Endothelial cell (in vitro differentiated cells): ENCODE results near the gene CEP76. TPM values are rescaled to one million over a fixed set of nuclear protein-coding genes. Genes with fewer than 3 reads are reported as not detected.
A peak's percentile ranks its signal among the peaks of the same experiment; 100 is the strongest.

Source experiments
- DNase-seq: peaks from one replicate; pipeline ENCODE4 v3.0.0; 2021; ENCODE audit warnings: low spot score
- H3K27ac Mint-ChIP-seq: one replicate; pipeline ENCODE4 v1.8.0; 2021; ENCODE audit warnings: mixed read lengths, inconsistent platforms; ENCODE audit not compliant: unreplicated experiment
- H3K27me3 Mint-ChIP-seq: one replicate; pipeline ENCODE4 v1.8.0; 2021; ENCODE audit warnings: mild to moderate bottlenecking, moderate library complexity, mixed read lengths, inconsistent platforms; ENCODE audit not compliant: unreplicated experiment
- H3K36me3 Mint-ChIP-seq: one replicate; pipeline ENCODE4 v1.8.0; 2021; ENCODE audit warnings: mild to moderate bottlenecking, low read depth, mixed read lengths, inconsistent platforms; ENCODE audit not compliant: unreplicated experiment
- H3K4me1 Mint-ChIP-seq: one replicate; pipeline ENCODE4 v1.8.0; 2021; ENCODE audit warnings: mild to moderate bottlenecking, mixed read lengths, inconsistent platforms; ENCODE audit not compliant: unreplicated experiment
- H3K4me3 Mint-ChIP-seq: one replicate; pipeline ENCODE4 v1.8.0; 2021; ENCODE audit warnings: mild to moderate bottlenecking, mixed read lengths, inconsistent platforms; ENCODE audit not compliant: unreplicated experiment
- H3K9me3 Mint-ChIP-seq: one replicate; pipeline ENCODE4 v1.8.0; 2021; ENCODE audit warnings: mixed read lengths, inconsistent platforms; ENCODE audit not compliant: unreplicated experiment
- long read RNA-seq: library from polyadenylated mRNA; unstranded; transcript quantifications from one replicate; pipeline ENCODE4 v2.0.0, GENCODE V29; 2020; ENCODE audit not compliant: unreplicated experiment
- total RNA-seq: library from RNA; stranded (reverse); fragmentation: NEBNext Ultra II Directional; extraction: Animal tissue kit (Norgen Biotek cat#: 25700); gene quantifications from one replicate; pipeline ENCODE4 v1.2.1, GENCODE V29; 2021; ENCODE audit not compliant: unreplicated experiment
- TF ChIP-seq, protein P1 (sequence below): fragments of 200-600 bp; sonication (generic); IDR thresholded peaks from one replicate; pipeline ENCODE4 v1.5.0; 2021; ENCODE audit warnings: antibody characterized with exemption; ENCODE audit not compliant: unreplicated experiment

Gene CEP76, protein sequence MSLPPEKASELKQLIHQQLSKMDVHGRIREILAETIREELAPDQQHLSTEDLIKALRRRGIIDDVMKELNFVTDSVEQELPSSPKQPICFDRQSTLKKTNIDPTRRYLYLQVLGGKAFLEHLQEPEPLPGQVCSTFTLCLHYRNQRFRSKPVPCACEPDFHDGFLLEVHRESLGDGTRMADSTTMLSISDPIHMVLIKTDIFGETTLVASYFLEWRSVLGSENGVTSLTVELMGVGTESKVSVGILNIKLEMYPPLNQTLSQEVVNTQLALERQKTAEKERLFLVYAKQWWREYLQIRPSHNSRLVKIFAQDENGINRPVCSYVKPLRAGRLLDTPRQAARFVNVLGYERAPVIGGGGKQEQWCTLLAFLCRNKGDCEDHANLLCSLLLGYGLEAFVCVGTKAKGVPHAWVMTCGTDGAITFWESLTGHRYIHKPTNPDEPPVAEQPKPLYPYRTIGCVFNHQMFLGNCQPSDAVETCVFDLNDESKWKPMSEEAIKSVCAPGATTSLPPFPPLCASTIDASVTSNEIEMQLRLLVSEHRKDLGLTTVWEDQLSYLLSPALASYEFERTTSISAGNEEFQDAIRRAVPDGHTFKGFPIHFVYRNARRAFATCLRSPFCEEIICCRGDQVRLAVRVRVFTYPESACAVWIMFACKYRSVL
- 9.3 TPM for total RNA-seq
- long read RNA-seq, partial matches to known transcripts: 0 of 6 reads
- long read RNA-seq, other reads (novel, unspliced or antisense): 4 of 6 reads

DNA sequence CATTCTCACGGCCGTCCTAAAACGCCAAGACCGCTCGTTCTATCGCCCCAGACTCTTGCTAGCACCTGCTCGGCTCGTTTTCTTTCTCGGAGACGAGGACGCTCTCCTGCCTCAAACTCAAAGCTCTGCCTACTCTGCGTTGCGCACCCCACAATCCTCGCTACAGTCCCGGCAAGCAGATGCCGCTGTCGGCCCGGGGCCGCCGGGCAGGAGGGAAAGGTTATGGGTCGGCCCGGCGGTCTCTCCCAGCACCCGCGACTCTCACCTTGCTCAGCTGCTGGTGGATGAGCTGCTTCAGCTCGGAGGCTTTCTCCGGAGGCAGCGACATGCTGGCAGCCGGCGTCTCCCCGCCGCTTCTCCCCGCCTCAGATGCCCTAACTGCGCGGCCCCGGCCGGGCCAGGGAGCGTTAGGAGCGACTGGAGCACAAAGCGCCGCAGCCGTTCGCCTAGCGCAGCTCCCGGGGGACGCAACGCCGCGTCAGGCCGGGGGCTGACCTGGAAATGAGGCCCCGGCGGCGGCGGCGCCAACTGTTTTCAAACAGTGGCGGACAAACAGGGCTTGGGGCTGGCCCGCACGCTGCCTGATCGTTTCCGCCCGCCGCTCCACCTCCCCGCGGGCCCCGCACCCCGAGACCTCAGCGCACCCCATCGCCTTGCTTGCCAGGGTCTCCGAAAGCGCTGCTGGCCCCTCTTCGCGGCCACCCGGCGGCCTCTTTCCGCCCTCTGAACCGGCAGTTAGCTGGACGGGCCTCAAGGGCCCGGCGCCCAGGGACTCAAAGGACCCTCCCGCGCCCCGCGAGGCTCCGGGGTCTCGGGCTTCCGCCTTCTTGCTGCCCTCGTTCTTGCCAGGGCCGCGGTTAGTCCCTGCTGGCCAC, at the start of gene CEP76, which contains the start of gene PSMG2:
CEP76 (minus strand) TSS at position 503 of the 875 bp plus-strand sequence; CDS start at position 328, 175 bp downstream.
PSMG2 (plus strand) TSS at position 822 of the 875 bp plus-strand sequence. CDS start 66 bp downstream, outside the sequence.
- peak; percentile 88 for DNase-seq

DNA sequence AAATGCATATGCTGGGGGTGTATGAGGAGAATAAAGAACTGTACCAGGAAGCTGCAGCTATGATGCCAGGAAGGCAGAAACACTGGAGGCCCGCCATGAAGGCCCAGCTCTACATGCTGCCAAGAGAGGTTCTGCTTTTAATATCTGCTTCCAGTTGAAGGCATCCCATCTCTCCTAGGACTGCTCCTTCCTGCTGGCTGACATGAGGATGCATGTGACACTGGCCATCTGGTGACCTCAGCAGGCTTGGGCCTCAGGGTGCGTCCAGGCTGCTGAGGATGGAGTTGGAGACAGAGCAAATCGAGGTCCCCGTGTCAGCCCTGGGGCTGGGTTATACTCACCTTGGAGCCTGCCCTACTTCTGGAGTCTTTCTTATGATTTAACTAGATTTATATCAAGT, 49.4 kb upstream of the CEP76 start:
- H3K27ac Mint-ChIP-seq: no peak overlapping the region
- no peaks in the 10 kb centered on the region for H3K9me3 Mint-ChIP-seq
- H3K4me1 Mint-ChIP-seq: no peaks in the 10 kb centered on the region
- H3K4me3 Mint-ChIP-seq: no peak overlapping the region
- TF ChIP-seq, protein P1, sequence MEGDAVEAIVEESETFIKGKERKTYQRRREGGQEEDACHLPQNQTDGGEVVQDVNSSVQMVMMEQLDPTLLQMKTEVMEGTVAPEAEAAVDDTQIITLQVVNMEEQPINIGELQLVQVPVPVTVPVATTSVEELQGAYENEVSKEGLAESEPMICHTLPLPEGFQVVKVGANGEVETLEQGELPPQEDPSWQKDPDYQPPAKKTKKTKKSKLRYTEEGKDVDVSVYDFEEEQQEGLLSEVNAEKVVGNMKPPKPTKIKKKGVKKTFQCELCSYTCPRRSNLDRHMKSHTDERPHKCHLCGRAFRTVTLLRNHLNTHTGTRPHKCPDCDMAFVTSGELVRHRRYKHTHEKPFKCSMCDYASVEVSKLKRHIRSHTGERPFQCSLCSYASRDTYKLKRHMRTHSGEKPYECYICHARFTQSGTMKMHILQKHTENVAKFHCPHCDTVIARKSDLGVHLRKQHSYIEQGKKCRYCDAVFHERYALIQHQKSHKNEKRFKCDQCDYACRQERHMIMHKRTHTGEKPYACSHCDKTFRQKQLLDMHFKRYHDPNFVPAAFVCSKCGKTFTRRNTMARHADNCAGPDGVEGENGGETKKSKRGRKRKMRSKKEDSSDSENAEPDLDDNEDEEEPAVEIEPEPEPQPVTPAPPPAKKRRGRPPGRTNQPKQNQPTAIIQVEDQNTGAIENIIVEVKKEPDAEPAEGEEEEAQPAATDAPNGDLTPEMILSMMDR: no peak
- no peak for DNase-seq
- H3K27me3 Mint-ChIP-seq: peaks cover 2% of the 10 kb centered on the region
- H3K36me3 Mint-ChIP-seq: no peaks in the 10 kb centered on the region

More for the DNA sequence above, at the start of gene CEP76, which contains the start of gene PSMG2:
- peaks cover 30% of the 10 kb centered on the region for H3K4me1 Mint-ChIP-seq
- no peaks in the 10 kb centered on the region for H3K9me3 Mint-ChIP-seq
- peak within 1 kb of the TSS; percentile 98 for H3K4me3 Mint-ChIP-seq
- peaks cover 8% of the 10 kb centered on the region for H3K27me3 Mint-ChIP-seq
- peaks cover 4% of the 10 kb centered on the region for H3K36me3 Mint-ChIP-seq
- H3K27ac Mint-ChIP-seq: peak within 1 kb of the TSS; percentile 96
- TF ChIP-seq, protein P1: no peak

DNA sequence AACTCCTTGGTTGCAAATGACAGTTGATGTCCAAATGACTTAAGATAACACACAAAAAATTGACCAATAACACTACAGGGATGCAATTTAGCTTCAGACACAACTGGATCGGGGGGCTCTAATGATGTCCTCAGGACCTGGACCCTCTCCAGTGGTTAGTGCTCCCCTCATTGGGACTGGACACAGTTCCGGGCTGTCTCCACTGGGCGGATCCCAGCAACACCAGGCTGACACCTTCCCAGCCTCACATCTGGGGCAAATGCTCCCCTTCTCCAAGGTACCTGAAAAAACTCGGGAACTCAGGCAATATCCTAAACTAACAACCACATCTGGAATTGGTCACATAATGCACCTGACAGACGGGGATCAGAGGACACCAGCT, 49.0 kb upstream of the CEP76 start:
- Mint-ChIP-seq H3K9me3 (no peaks in the 10 kb centered on the region), H3K27ac (no peak overlapping the region), H3K4me3 (no peak overlapping the region), H3K27me3 (peaks cover 2% of the 10 kb centered on the region), H3K36me3 (no peaks in the 10 kb centered on the region), H3K4me1 (no peaks in the 10 kb centered on the region)
- no peak for DNase-seq
- TF ChIP-seq, protein P1: no peak

DNA sequence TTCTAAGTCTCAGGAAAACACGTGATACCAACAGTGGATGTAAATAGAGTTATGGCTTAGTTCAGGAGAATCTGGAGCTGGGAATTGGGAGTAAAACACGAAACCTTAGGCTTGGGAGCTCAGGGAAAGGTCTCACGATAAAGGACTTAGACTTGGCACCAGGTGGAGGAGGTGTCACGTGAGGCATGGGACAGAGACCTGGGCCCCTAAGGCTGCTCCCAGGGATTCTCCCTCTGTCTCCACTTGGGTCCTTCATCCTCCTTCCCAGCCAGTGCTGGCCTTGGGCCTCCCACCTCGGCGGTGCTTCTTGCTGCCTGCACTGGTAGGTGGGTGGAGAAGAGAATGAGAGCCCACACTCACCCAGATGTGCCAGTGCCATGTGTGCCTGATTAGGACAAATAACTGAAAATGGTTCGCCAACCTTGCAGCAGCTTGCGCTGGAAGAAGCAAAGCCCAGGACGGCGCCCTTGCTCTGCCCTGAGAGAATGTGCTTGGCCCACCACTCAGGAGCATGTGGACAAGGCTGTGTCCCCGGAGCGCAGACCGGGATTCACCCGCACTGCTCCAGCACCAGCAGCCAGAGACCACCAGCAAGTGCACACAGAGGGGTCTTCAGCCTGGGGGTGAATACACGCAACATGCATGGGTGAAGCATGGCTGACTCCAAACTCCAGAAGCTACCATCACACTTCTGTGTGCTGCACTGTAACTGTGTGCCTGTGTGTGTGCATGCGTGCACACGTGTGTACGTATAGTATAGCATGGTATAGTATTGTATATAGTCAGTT, 48.4 kb upstream of the CEP76 start:
- TF ChIP-seq, protein P1: no peak
- Mint-ChIP-seq H3K27ac (no peak overlapping the region), H3K9me3 (no peaks in the 10 kb centered on the region), H3K27me3 (peaks cover 2% of the 10 kb centered on the region), H3K4me3 (no peak overlapping the region), H3K36me3 (no peaks in the 10 kb centered on the region), H3K4me1 (no peaks in the 10 kb centered on the region)
- DNase-seq: no peak
